ENCODE data around the gene ANKRD9.

The ANKRD9 gene

GRCh38 chr14:102505000-102505619 lies 4.5 kb downstream of the ANKRD9 start:
- DNase-seq (ENCODE audit: low read depth): no peak
- TF ChIP-seq, protein P1, sequence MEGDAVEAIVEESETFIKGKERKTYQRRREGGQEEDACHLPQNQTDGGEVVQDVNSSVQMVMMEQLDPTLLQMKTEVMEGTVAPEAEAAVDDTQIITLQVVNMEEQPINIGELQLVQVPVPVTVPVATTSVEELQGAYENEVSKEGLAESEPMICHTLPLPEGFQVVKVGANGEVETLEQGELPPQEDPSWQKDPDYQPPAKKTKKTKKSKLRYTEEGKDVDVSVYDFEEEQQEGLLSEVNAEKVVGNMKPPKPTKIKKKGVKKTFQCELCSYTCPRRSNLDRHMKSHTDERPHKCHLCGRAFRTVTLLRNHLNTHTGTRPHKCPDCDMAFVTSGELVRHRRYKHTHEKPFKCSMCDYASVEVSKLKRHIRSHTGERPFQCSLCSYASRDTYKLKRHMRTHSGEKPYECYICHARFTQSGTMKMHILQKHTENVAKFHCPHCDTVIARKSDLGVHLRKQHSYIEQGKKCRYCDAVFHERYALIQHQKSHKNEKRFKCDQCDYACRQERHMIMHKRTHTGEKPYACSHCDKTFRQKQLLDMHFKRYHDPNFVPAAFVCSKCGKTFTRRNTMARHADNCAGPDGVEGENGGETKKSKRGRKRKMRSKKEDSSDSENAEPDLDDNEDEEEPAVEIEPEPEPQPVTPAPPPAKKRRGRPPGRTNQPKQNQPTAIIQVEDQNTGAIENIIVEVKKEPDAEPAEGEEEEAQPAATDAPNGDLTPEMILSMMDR (IDR thresholded peaks at IDR 0.05; ENCODE audit: low read length, missing control alignments): no peak
- no peak overlapping the region for H3K4me3 ChIP-seq (replicated peaks; ENCODE audit: low read depth, low read length)

GRCh38 chr14:102504328-102504999 lies 5.1 kb downstream of the ANKRD9 start:
- H3K4me3 ChIP-seq (replicated peaks; ENCODE audit: low read depth, low read length): no peak overlapping the region
- TF ChIP-seq, protein P1 (IDR thresholded peaks at IDR 0.05; ENCODE audit: low read length, missing control alignments): no peak
- no peak for DNase-seq (ENCODE audit: low read depth)

DNA sequence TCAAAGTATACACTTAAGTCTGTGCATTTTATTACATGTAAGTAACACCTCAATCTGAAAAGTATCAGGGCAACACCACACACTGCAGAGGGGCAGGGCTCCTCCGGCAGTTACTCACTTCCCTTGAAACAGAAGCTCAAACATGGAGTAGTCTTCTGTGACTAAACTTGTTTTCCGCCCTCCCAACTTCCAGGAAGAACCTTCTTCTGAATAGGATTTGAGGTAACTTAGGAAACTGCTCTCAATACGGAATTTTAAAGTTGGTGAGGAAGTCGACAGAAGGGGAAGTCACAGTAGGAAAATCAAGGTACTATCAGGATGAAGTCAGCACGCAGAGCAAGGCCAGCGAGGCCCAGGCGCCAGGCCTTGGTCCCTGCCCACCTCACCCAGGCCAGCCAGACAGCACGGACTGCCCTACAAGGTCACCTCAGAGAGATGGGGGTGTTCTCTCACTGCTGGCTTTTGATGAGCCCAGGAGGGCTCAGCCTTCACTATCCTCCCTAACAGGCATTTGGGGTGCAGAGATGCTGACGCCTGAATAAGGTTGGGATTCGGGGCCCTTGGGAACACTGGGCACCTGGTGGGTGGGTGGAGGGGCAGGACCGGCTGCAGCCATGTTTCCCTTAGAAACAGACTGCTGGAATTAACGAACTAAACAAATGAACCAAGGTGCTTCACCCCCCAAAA lies 5.8 kb downstream of the ANKRD9 start:
- H3K4me3 ChIP-seq (replicated peaks; ENCODE audit: low read depth, low read length): no peak overlapping the region
- TF ChIP-seq, protein P1 (IDR thresholded peaks at IDR 0.05; ENCODE audit: low read length, missing control alignments): no peak
- no peak for DNase-seq (ENCODE audit: low read depth)

DNA sequence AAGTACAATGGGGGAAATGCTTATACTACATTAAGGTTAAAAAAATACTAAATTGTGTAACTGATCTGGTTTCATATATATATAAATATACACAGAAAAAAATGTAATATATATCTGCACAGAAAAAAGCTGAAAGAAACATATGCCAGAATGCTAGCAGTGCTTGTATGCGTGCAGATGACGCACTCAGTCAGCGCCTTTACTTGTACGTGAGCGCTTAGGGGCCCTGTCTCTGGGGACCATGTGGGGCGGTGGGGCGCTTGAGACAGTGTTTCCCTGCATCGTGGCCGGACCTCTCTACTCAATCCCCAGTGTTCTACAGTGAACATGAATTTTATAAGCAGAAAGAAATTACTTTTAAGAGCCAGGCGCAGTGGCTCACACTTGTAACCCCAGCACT lies 7.0 kb downstream of the ANKRD9 start:
- no peak overlapping the region for H3K4me3 ChIP-seq (replicated peaks; ENCODE audit: low read depth, low read length)
- TF ChIP-seq, protein P1 (IDR thresholded peaks at IDR 0.05; ENCODE audit: low read length, missing control alignments): no peak
- DNase-seq (ENCODE audit: low read depth): no peak

- DNase-seq (ENCODE audit: low read depth): no peak
- TF ChIP-seq, protein P1 (IDR thresholded peaks at IDR 0.05; ENCODE audit: low read length, missing control alignments): no peak
- H3K4me3 ChIP-seq (replicated peaks; ENCODE audit: low read depth, low read length): no peak overlapping the region
These were observed 7.7 kb downstream of the ANKRD9 start for GRCh38 chr14:102501751-102502315.

DNA sequence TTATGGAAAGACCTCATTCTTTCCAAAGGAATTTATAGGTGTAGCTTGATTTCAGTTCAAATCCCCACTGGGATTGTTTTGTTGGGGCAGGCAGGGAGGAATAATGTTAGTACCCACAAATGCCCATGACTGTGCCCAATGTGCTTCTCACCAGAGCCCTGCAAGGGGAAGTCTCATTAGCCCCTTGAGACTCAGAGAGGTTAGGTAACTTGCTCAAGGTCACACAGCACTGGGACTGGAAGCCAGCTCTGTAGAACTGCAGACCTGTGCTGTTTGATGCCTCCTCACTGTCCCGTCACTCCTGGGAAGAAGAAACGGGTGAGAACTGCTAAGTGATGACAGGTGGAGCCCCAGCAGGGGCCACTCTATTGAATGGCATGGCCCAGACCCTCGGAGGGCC lies 8.9 kb downstream of the ANKRD9 start:
- no peak overlapping the region for H3K4me3 ChIP-seq (replicated peaks; ENCODE audit: low read depth, low read length)
- TF ChIP-seq, protein P1 (IDR thresholded peaks at IDR 0.05; ENCODE audit: low read length, missing control alignments): no peak
- no peak for DNase-seq (ENCODE audit: low read depth)
